Endometrial microvascular endothelial cells (primary cell): ENCODE results near the gene DPP6. TPM values are rescaled to one million over a fixed set of nuclear protein-coding genes. Genes with fewer than 3 reads are reported as not detected.

Experiments used
- in situ Hi-C: cut with HindIII; loops from 2 replicates; pipeline ENCODE4 v1.10.0; 2017; ENCODE audit warnings: low sequenced_read_pairs, low pct_unique_long_range_greater_than_20kb; ENCODE audit errors: inconsistent ontology term
- total RNA-seq: library from RNA; depleted of rRNA; stranded (reverse); fragments of >200 nt; gene quantifications from one replicate; pipeline ENCODE4 v1.2.3, GENCODE V29; 2015; ENCODE audit errors: inconsistent ontology term

Gene DPP6
- total RNA-seq, 1 donor from 2014 or later: not detected

GRCh38 chr7:154304740-154305700 is 252.8 kb downstream of the DPP6 start:
- in situ Hi-C loops: no loop called here

- in situ Hi-C loops: no loop called here
These were observed 253.8 kb downstream of the DPP6 start for GRCh38 chr7:154306036-154306435.

- in situ Hi-C loops: no loop called here
These were observed 256.7 kb downstream of the DPP6 start for GRCh38 chr7:154308928-154309327.

GRCh38 chr7:154310114-154310513 is 257.9 kb downstream of the DPP6 start:
- in situ Hi-C loops: no loop called here

- in situ Hi-C loops: no loop called here
These were observed 272.0 kb downstream of the DPP6 start for GRCh38 chr7:154324196-154324595.

GRCh38 chr7:154326421-154326820 is 274.2 kb downstream of the DPP6 start:
- in situ Hi-C loops: no loop called here

GRCh38 chr7:154330318-154330717 is 278.1 kb downstream of the DPP6 start:
- in situ Hi-C loops: no loop called here

- in situ Hi-C loops: no loop called here
These were observed 280.8 kb downstream of the DPP6 start for GRCh38 chr7:154332811-154333580.

DNA sequence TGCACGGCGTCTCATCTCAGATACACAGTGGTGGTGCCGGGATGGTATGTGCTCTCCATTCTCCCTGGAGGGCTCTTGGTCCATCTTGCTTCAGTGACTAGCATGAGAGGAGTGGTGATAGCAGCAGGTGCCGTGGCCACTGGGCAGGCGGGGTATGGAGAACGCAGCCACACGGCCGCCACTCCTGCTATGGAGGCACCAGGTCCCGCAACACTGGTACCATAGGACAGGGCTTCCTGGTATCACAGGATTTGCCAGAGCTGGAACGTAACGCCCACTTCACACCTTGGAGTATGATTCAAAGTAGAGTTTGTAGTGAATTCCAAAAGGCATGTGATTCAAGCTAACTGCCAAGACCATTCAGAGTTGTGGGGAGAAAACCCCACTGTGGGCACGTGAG is 284.1 kb downstream of the DPP6 start:
- in situ Hi-C loops: no loop called here

GRCh38 chr7:154338701-154339506 is 286.7 kb downstream of the DPP6 start:
- in situ Hi-C loops: no loop called here

- in situ Hi-C loops: no loop called here
These were observed 290.9 kb downstream of the DPP6 start for GRCh38 chr7:154342971-154343633.

GRCh38 chr7:154343778-154344412 is 291.7 kb downstream of the DPP6 start:
- in situ Hi-C loops: no loop called here

- in situ Hi-C loops: no loop called here
These were observed 292.9 kb downstream of the DPP6 start for GRCh38 chr7:154345093-154345492.

- in situ Hi-C loops: no loop called here
These were observed 295.6 kb downstream of the DPP6 start for GRCh38 chr7:154347700-154348266.

GRCh38 chr7:154350892-154351291 is 298.7 kb downstream of the DPP6 start:
- in situ Hi-C loops: no loop called here

- in situ Hi-C loops: no loop called here
These were observed 301.2 kb downstream of the DPP6 start for GRCh38 chr7:154353355-154353767.

DNA sequence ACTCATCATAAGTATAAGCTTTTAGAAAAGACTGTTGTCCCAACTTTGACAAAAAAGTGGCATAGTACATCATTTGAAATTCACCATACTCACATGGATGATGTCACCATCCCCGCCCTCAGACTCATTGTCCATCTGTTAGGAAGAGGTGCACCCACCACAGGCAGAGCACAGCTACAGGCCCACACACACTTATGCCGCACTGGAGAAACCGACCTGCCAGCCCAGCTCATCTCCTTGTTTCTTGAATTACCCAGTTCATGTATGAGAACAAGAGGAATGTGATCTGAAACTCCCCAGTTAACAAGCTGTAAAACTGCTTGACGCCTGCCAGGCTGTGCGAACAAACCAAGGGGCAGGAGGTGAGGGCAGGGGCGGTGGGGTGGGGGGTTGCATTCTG is 312.0 kb downstream of the DPP6 start:
- in situ Hi-C loops: no loop called here

- in situ Hi-C loops: no loop called here
These were observed 319.2 kb downstream of the DPP6 start for GRCh38 chr7:154371424-154371823.
